ENCODE measurements around the gene CEACAM4.

DNA sequence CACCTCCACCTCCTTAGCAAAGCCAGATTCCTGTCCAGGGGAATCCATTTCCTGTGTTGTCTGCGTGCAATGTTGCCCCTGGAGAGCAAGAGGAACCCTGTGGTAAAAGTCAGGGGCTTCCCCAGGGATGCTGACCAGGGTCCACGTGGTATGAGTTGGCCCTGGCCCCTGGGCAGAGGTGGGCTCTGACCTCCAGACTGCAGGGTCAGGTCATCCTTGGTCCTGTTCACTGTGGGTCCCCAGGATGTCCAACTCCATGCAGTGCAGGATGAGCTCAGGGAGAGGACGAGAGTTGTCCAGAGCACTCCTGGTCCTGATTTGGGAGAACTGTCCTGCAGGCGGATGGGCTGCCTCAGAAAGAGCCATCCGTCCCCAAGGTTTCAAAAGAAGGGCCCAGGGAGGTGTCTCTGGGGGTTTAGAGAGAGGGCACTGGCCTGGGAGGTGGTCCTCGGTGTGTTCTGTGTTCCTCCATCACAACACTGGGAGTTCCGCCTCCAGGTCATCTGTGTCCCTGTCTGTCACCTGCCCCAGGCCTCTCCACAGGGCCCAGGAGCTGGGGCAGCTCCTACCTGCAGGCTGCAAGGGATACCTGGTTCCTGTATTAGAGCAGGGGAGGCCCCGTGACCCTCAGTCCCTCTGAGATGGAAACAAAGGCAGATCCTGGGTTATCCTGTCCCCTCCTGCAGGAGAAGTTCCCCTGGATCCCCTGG, 1.2 kb upstream of the CEACAM4 start:
- TF ChIP-seq CTCF (IDR thresholded peaks at IDR 0.05) = no peak
- no peak for TF ChIP-seq ZFX (IDR thresholded peaks at IDR 0.05; ENCODE audit: borderline replicate concordance)
